Stomach smooth muscle (tissue), 2 donors: ENCODE data around the gene MAB21L1.

Source experiments
- H3K27ac ChIP-seq: one replicate; pipeline ENCODE4 v1.7.0; 2013; ENCODE audit warnings: mild to moderate bottlenecking, low read length, inconsistent platforms
- H3K27me3 ChIP-seq, 2 donors: one replicate each; pipeline ENCODE4 v1.7.0; 2013; ENCODE audit warnings: low read length in 2 of 2; ENCODE audit not compliant: insufficient read depth in 2 of 2, control insufficient read depth in 1 of 2
- H3K36me3 ChIP-seq, 2 donors: one replicate each; pipeline ENCODE4 v1.7.0; 2013; ENCODE audit warnings: low read length in 2 of 2; ENCODE audit not compliant: control insufficient read depth in 2 of 2, insufficient read depth in 2 of 2
- H3K4me1 ChIP-seq: one replicate; pipeline ENCODE4 v1.7.0; 2013; ENCODE audit warnings: low read length; ENCODE audit not compliant: control insufficient read depth, insufficient read depth
- H3K4me3 ChIP-seq, 2 donors: one replicate each; pipeline ENCODE4 v1.7.0; 2013; ENCODE audit warnings: low read length in 2 of 2
- H3K9ac ChIP-seq, 2 donors: one replicate each; pipeline ENCODE4 v1.7.0; 2013; ENCODE audit warnings: low read length in 2 of 2, mild to moderate bottlenecking in 1 of 2
- H3K9me3 ChIP-seq, 2 donors: one replicate each; pipeline ENCODE4 v1.7.0; 2013; ENCODE audit warnings: low read length in 2 of 2; ENCODE audit not compliant: control insufficient read depth in 2 of 2
- donor health status: healthy.
- donor health status: Pancreatic carcinoma.

The MAB21L1 gene

GRCh38 chr13:35475960-35476943 is at the start of gene MAB21L1:
Gene MAB21L1, minus strand, starts transcription at chr13:35476689. Its CDS starts 551 bp downstream, at chr13:35476138.
- H3K9ac ChIP-seq, result peak within 1 kb of the TSS in 1 of 2 donors; percentile 9
- no peaks in the 10 kb centered on the region for H3K36me3 ChIP-seq
- H3K4me1 ChIP-seq, result no peaks in the 10 kb centered on the region
- no peaks in the 10 kb centered on the region for H3K27me3 ChIP-seq
- H3K27ac ChIP-seq, result no peak within 1 kb of the TSS
- H3K4me3 ChIP-seq, result peak within 1 kb of the TSS; percentile 40 to 61
- no peaks in the 10 kb centered on the region for H3K9me3 ChIP-seq

DNA sequence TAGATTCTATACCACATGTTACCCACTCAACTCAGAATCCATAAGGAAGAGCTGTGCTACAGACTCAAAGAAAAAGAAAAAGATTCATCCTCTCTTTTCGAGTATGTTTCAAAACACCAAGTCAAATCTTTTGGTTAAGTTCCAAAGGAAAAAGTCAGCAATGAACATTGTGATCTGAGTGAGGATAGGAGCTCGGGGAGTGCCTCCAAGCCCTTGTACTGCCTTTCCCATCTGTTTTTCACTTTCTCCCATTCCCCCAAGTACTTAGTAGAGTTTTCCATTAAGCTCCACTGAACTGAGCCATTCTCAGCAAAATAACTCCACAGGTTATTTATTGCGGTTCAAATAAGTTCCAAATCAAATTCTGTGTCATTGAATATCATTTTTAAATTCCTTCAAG is 47.7 kb upstream of the MAB21L1 start:
- no peak overlapping the region for H3K9ac ChIP-seq
- H3K36me3 ChIP-seq, result no peaks in the 10 kb centered on the region
- H3K27me3 ChIP-seq, result no peaks in the 10 kb centered on the region
- no peaks in the 10 kb centered on the region for H3K4me1 ChIP-seq
- no peak overlapping the region for H3K4me3 ChIP-seq
- H3K9me3 ChIP-seq, result no peaks in the 10 kb centered on the region
- H3K27ac ChIP-seq, result no peak overlapping the region

- H3K27ac ChIP-seq, result no peak overlapping the region
- H3K9ac ChIP-seq, result no peak overlapping the region
- no peaks in the 10 kb centered on the region for H3K9me3 ChIP-seq
- H3K27me3 ChIP-seq, result no peaks in the 10 kb centered on the region
- H3K4me1 ChIP-seq, result no peaks in the 10 kb centered on the region
- H3K4me3 ChIP-seq, result no peak overlapping the region
- no peaks in the 10 kb centered on the region for H3K36me3 ChIP-seq
Observed at GRCh38 chr13:35518337-35518946, 42.0 kb upstream of the MAB21L1 start.

GRCh38 chr13:35514801-35515502 is 38.5 kb upstream of the MAB21L1 start:
- Histone ChIP-seq H3K4me1 (no peaks in the 10 kb centered on the region), H3K9me3 (no peaks in the 10 kb centered on the region), H3K4me3 (no peak overlapping the region), H3K27me3 (no peaks in the 10 kb centered on the region), H3K36me3 (no peaks in the 10 kb centered on the region), H3K27ac (no peak overlapping the region), H3K9ac (no peak overlapping the region)

DNA sequence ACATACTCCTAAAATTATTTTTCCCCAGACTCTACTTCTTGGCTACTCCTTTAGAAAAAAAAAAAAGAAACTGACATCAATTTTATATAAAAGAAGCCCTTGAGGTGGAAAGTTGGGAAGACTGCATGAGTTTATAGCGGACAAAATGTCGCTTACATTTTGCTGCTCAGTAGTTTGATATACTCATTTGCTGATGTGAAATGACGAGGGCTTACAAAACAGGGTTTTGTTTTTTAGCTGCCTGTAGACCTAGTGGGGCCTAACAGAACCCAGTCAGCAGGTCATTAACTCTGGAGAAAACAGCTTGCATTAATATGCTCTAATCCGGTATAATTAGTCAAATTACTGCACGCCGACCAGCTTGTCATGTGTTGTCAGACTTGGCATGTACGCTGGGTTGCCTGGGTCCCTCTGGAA is 37.6 kb upstream of the MAB21L1 start:
- no peaks in the 10 kb centered on the region for H3K9me3 ChIP-seq
- no peaks in the 10 kb centered on the region for H3K36me3 ChIP-seq
- H3K27ac ChIP-seq, result no peak overlapping the region
- H3K4me1 ChIP-seq, result no peaks in the 10 kb centered on the region
- H3K4me3 ChIP-seq, result no peak overlapping the region
- H3K9ac ChIP-seq, result no peak overlapping the region
- H3K27me3 ChIP-seq, result no peaks in the 10 kb centered on the region

DNA sequence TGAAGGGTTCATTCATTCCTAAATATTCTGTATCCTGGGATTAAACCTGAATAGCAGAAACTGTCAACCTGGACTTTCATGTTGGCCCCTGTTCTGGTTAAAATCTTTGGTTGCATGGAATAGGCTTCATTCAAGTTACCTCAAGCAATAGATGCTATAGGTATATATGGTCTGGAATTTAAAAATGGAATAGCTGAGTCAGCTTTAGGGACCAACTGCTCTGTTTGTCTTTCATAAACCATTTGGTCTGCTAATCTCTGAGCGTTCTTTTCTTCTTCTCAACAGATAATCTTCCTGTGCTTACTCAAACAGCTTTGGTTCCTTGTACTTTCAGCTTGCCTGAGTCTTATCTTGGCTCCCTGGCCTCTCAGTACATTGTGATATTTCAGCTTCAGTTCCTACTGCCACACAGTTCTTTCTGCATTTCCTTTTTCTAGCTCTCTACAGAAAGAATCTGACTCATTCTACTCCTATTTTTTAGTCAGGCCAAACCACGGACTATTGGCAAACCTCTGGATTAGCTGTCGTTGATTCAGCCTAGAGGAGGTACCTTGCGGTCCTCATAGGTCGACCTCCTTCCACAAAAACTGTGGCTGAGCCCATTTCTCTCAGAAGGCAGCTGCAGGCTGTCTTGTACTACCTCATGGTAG is 35.9 kb upstream of the MAB21L1 start:
- no peak overlapping the region for H3K27ac ChIP-seq
- no peak overlapping the region for H3K9ac ChIP-seq
- H3K36me3 ChIP-seq, result no peaks in the 10 kb centered on the region
- H3K4me1 ChIP-seq, result no peaks in the 10 kb centered on the region
- H3K4me3 ChIP-seq, result no peak overlapping the region
- H3K27me3 ChIP-seq, result no peaks in the 10 kb centered on the region
- no peaks in the 10 kb centered on the region for H3K9me3 ChIP-seq

- Histone ChIP-seq H3K27ac (no peak overlapping the region), H3K27me3 (no peaks in the 10 kb centered on the region), H3K9me3 (no peaks in the 10 kb centered on the region), H3K9ac (no peak overlapping the region), H3K4me3 (no peak overlapping the region), H3K4me1 (peaks cover 3% of the 10 kb centered on the region), H3K36me3 (no peaks in the 10 kb centered on the region)
Observed at GRCh38 chr13:35502456-35502855, 26.0 kb upstream of the MAB21L1 start.

DNA sequence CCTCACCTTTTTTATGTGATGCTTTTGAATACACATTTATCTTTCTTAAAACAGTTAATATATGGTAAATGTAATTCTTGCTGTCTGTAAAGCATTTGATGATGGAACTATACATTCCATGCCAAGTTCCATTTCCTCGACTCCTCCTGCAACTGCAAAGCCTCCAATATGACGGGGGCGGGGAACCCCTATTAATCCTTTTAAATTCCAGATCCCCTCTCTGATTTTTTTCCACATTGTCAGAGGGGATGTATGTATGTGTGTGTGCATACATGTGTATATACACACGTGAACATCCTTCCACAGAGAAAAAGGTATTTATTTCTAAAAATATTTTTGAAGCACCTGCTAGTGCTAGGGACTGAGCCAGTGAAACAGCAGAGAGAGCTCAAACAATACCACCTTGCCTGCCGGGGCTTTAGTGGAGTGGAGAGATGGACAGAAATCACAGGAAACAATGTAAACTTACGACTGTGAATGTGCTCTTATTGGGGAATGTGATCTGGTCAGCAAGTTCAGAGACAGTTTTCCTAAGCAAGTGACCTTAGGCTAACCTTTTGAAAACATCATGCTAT is 25.3 kb upstream of the MAB21L1 start:
- Histone ChIP-seq H3K4me1 (peaks cover 3% of the 10 kb centered on the region), H3K4me3 (no peak overlapping the region), H3K9ac (no peak overlapping the region), H3K9me3 (no peaks in the 10 kb centered on the region), H3K27me3 (no peaks in the 10 kb centered on the region), H3K36me3 (no peaks in the 10 kb centered on the region), H3K27ac (no peak overlapping the region)

DNA sequence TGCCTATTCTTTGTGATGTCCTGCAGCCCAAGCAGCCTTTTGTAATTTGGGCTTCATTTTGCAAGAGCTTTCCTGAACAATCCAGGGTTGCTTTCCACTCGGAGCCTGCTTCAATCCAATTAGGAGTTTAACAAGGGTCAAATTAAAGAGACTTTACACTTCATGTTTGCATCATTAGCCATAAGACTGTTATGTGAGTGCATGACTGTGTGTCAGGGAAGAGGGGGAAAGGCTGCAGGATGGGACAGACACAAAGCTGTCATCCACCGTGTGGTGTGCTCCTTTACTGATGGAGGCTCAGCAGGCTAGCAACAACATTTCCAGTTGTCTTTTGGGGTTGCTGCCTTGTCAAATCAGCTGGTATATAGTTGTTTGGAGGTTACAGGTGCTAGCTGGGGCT is 23.7 kb upstream of the MAB21L1 start:
- H3K4me3 ChIP-seq, result no peak overlapping the region
- H3K36me3 ChIP-seq, result no peaks in the 10 kb centered on the region
- no peak overlapping the region for H3K27ac ChIP-seq
- H3K27me3 ChIP-seq, result no peaks in the 10 kb centered on the region
- H3K4me1 ChIP-seq, result peaks cover 3% of the 10 kb centered on the region
- no peak overlapping the region for H3K9ac ChIP-seq
- no peaks in the 10 kb centered on the region for H3K9me3 ChIP-seq

DNA sequence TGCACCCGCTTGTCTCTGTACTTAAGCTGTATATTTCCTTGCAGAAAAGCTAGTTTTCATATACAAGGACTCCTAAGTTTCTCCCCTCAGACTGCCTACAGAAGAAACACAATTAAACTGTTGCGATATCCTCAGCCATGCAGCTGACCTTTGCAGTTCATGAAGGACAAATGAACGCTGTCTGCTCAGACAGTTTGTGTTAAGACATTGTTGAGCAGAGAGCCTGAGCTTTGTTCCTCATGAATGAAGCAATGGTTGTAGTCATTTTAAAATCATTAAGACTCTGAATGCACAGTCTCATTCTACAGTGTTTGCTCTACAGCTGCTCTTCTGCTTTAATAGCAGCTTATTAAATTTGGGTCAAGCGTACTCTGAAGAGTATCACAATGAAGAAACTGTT is 23.2 kb upstream of the MAB21L1 start:
- Histone ChIP-seq H3K27ac (no peak overlapping the region), H3K27me3 (no peaks in the 10 kb centered on the region), H3K9ac (no peak overlapping the region), H3K4me1 (peaks cover 3% of the 10 kb centered on the region), H3K9me3 (peaks cover 0 to 2% of the 10 kb centered on the region in 2 donors), H3K36me3 (no peaks in the 10 kb centered on the region), H3K4me3 (no peak overlapping the region)
